Measurements from ENCODE around the gene ELN. TPM values are rescaled to one million over a fixed set of nuclear protein-coding genes. Genes with fewer than 3 reads are reported as not detected.

The ELN gene
- total and polyA plus RNA-seq, 2 of the 8 experiments (the other 6 are each of a cell fraction or from before 2014, with no cell fraction given) = 5.1 to 5.6 TPM

GRCh38 chr7:73980206-73980605 lies 47.8 kb upstream of the ELN start (continued):
- TF ChIP-seq, protein P1, sequence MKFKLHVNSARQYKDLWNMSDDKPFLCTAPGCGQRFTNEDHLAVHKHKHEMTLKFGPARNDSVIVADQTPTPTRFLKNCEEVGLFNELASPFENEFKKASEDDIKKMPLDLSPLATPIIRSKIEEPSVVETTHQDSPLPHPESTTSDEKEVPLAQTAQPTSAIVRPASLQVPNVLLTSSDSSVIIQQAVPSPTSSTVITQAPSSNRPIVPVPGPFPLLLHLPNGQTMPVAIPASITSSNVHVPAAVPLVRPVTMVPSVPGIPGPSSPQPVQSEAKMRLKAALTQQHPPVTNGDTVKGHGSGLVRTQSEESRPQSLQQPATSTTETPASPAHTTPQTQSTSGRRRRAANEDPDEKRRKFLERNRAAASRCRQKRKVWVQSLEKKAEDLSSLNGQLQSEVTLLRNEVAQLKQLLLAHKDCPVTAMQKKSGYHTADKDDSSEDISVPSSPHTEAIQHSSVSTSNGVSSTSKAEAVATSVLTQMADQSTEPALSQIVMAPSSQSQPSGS (IDR thresholded peaks at IDR 0.05; ENCODE audit: low read length) = no peak
- TF ChIP-seq BACH1 (IDR thresholded peaks at IDR 0.05; ENCODE audit: low read length) = no peak
- TF ChIP-seq TBP (IDR thresholded peaks at IDR 0.05; ENCODE audit: low read depth, low read length) = no peak
- TF ChIP-seq EGR1 (IDR thresholded peaks at IDR 0.05; ENCODE audit: borderline replicate concordance, low read depth, low read length) = no peak
- TF ChIP-seq CHD1 (IDR thresholded peaks at IDR 0.05; ENCODE audit: low read depth, low read length) = no peak
- TF ChIP-seq MAFK (IDR thresholded peaks at IDR 0.05; ENCODE audit: low read depth, low read length) = no peak
- TF ChIP-seq SP4 (IDR thresholded peaks at IDR 0.05; ENCODE audit: low read length) = no peak
- TF ChIP-seq BCL11A (IDR thresholded peaks at IDR 0.05; ENCODE audit: low read depth in 2 of 2, low read length in 2 of 2) = no peak
